Endothelial cell of hepatic sinusoid (primary cell): Measurements from ENCODE around the gene MGMT.

Source experiments
- in situ Hi-C: cut with HindIII; loops from 2 replicates; pipeline ENCODE4 v1.10.0; 2017; ENCODE audit warnings: low sequenced_read_pairs

Gene MGMT

DNA sequence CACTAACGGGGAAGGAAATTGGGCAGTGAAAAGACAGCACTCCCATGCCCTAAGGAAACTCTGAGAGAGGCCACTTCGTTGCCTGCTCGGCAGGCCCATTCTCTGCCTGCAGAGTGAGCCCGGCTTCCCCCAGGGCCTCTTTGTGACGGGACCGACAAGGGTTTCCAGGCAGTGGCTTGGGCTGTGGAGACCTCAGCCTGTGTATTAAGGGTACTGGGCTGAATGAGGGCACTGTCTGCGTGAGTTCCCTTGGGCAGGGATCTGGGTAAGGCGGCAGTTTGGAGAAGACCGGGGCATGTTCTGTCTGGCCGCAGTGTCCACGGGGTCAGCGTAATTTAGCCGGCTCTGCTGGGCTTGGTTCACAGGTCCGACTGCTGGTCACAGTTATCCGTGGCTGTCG lies 237.2 kb downstream of the MGMT start:
- in situ Hi-C loops = no loop called here

DNA sequence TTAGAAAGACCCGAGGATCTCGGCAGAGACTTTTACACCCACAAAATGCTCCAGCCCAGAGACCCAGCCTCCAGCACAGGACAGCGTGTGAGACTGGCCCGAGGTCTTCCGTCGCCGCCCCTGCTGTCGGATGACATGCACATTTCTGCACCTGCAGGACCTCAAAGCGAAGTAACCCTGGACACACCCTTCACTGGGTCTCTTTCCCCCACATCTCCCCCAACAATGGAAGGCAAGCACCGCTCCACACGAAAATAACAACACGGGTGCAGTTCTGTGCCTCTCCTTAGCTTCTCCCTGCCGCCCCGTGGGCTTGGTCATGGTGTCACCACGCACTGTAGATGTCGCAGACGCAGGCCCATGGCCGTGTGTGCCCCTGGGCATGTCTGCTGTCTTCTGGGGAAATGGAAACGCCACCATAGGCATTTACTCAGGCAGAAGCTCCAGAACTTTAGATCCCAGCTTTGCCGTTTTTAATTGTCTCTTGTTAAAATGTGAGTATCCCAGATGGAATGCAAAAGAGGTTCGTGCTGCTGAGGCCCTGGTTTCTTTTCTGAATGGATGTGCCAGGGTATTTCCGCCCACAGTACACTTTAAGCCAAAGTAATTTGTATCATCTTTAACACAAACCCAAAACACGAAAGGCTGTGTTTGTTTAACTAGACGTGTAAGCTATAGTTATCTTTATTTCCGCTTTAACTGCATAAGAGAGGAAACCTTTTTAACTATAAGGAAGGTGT lies 237.9 kb downstream of the MGMT start:
- in situ Hi-C loops = no loop called here

DNA sequence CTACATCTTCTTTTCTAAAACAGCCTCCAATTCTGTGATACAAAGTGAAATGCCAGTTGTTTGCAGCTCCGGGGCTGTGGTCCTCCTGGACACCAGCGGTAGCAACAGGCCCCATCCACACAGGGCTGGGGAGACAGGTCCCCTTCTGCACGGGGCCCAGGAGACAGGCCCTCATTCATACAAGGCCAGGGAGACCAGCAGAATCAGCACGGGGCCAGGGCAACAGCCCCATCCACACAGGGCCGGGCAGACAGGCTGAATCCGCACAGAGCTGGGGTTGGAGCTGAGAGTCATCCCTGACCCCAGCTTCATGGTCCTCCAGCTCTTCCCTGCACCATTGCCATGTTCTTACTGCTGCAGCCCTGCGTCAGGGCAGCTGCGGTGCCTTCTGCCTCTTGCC lies 238.6 kb downstream of the MGMT start:
- in situ Hi-C loops = no loop called here

DNA sequence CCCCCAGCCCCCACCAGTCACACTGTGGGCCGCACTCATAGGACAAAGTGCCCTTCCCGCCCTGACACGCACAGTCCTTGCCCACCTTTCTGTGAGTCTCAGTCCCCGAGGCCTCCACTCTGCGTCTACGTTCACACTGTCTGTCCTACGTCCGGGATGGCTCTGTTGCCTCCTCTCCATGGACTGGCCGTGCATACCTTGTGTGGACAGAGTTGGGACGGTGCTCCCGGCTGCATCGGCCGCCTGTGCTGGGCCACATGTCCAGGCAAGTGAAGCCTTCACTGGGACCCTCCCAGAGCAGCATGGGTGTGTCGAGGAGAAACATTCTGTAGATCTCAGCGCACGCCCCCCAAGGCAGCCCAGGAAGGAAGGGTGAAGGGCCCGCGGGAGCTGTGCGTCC lies 239.0 kb downstream of the MGMT start:
- in situ Hi-C loops = no loop called here

DNA sequence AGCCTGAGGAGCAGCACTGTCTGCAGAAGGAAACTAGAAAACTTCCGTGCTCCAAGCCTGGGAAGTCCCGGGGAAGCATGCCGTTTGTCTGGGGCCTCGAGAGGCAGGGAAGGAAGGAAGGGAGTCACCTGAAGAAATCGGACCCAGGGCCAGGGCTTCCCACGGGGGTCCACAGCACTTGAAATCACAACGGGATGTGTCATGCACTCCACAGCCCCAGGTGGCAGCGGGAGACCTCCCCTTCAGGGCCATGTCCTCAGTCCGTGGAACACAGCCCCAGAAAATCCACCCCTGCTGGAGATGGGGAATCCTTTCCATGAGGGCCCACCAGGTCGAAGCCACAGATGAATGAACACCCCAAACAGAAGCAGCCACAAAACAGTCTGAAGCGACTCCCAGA lies 239.5 kb downstream of the MGMT start:
- in situ Hi-C loops = no loop called here

DNA sequence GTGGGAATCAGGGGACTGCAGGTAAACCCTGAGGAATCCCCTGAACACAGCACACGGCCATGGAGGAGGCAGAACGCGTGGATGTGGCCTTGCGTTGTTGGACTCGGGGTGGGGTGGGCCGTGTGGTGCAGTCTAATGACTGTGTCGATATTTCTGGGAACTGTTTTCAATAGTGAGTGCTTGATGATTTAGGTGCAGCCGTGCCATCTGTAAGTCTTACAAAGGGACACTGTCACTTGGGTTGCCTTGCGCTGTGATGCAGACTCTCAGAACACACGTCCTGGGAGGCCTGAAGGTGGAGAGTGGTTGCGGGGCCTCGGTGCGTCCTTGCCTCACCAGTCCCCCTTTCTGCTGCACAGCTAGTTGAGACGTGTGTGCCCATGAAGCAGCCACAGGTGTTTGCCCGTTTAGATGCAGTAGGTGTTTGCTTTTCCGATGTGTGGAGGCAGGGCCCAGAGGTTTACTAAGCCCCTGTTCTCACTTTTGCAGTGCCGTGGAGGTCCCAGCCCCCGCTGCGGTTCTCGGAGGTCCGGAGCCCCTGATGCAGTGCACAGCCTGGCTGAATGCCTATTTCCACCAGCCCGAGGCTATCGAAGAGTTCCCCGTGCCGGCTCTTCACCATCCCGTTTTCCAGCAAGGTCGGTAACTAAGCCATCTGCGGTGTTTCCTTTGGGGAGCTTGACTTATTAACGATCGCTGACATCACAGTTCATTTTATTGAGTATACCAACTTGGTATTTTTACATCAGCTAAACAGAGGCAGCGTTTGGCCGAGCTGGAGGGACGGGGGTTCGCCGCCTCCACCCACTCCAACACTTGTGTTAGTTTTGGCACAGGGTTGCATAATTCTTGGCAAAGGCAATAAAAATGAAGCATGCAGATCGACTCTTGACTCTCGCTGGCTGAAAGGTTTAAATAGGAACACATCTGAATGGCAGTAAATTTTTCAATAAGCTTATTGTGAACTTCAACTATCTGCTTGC lies 240.7 kb downstream of the MGMT start:
- in situ Hi-C loops = no loop called here

DNA sequence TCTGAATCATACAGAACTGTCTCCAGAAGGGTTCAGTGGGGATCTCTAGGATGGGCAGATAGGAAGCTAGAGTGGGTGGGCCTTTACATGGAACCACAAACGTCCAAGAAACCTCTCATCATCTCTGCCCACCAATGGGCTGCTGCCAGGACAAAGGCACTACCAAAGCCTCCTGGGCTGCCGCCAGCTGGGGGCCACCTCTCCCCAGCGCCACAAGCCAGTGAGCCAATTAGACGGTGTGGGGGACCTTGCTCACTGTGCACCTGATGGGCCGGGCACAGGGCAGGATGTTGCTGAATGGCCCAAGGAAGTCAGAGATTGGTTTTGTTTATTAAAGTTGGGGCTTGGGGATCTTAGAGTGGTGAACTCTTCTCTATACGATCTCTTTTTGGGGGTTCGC lies 242.1 kb downstream of the MGMT start:
- in situ Hi-C loops = no loop called here

DNA sequence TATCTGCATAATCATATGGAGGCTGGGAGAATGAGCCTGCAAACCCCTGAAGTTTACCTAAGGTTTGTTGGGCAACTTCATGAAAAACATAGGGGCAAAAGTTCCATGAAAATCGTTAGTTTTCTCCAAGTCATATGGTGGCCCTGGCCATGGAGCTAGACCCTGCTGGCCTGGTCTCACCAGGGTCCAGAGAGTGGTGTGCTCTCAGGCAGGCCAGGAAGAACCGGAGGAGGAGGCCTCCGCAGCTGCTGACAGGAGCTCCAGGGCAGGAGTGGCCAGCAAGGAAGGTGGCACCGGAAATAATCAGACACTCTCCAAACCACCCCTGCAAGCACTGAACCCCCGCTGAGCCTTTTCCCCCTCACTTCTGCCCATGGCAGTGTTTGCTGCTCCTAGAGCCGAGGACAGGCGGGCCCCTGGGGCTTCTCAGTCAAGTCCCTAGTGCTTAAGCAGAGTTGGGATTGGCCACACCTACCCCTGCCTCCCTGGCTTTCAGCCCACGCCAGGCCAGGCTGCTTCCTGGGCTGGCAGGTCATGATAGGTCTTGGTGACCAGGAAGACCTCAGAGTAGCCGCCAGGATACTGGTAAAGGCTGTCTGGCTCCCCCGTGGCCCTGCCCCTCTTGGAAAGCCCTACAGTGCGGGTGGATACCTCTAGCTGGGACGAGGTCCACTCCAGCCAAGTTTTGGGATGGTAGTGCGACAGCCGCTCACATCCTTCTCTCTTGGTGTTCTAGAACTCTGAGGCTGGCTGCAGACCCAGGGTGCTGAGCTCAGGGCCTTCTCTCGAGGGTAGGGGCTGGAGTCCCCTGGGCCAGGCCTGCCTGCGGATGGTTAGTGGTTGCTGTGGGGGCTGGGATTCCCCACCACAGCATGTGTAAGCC lies 242.8 kb downstream of the MGMT start:
- in situ Hi-C loops = no loop called here

DNA sequence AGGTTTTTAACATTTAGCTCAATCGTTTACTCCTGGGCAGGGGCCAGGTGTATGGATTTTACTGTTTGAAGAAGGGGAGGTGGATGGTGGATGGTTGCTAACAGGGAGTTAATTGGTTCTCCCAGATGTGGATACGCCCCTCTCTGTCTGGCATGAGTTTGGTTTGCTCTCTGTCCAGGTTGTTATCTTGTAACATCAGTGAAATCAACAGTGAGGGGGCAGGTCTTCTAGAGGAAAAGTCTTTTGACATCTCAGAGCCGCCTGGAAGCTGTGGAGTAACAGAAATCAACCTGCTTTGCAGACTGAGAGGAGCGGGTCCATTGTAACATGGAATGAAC lies 243.4 kb downstream of the MGMT start:
- in situ Hi-C loops = no loop called here

DNA sequence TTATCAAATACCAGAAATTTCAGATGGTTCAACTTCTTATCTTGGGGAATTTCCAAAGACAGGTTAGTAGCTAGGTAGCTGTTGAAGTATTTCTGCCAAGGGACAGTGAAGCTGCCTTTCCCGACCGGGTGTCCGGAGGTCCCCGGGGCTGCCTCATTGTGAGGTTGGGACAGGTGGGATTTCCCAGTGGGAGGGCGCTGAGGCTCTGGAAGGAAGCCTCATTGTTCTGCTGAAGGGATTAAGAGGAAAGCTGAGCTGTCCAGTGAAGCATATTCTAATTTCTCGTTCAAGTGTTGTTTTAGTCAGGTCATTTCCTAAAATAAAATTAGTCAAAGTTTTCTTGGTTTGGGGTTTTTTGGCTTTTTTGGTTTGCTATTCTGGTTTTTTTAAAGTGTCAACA lies 244.2 kb downstream of the MGMT start:
- in situ Hi-C loops = no loop called here

DNA sequence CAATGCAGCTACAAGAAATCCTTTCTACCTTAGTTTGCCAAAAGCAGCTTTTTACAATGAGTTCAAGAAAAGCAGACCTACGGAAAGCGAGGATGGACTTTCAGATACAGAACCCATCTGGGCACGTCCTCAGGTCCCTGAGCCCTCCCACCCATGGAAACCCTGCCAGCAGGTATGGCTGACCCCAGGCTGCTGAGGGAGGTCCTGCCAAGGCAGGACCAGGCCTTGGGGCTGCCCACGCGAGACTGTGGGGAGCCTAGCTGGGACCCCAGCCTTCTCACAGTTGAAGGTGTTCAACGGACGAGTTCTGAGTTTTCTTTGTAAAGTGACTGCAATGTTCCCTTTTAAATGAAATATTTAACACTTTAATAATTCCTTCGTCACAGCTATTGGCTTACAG lies 245.0 kb downstream of the MGMT start:
- in situ Hi-C loops = no loop called here

DNA sequence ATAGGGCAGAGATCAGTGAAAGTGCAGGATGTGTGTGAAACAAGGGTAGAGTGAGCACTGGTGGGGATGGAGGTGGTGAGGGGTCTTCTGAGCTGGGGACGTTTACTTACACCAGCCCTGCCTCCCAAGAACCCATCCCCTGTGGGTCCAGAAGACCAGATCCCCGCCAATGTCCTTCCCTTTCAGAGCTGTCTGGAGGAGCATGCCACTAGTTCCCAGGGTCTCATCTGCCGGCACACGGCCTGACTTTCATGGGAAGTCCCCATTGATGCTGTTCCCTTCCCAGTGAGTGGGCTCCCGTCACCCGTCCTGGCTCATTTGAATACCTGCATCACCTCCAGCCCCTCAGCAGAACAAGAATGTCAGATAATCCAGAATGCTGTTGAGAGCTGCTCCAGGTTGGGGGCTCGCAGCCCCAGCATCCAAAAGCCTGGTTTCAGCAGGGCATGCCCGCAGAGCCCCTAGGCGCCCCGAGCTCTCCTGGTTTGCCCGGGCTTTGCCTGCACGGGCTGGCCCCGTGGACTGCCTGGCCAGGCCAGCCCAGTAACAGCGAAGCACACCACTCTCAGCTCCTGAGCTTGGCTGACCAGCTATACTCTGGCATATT lies 246.7 kb downstream of the MGMT start:
- in situ Hi-C loops = no loop called here

DNA sequence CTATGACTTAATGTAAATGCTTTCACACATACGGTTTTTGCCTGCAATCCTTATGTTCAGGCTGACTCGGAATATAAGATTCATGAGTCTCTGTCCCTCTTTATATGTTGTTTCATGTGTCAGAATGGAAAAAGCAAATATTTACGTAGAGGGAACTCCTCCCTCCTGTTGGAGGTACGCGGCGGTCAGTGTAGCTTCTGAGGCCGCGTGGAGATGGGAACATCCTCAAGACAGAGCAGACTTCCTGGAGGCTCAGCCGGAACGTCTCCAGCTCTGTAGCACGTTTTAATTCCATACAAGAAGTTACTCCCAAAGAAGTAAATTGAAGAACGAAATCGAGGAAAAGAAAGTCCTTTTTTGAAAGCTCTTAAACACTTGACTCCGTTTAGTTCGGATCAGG lies 248.8 kb downstream of the MGMT start:
- in situ Hi-C loops = no loop called here

DNA sequence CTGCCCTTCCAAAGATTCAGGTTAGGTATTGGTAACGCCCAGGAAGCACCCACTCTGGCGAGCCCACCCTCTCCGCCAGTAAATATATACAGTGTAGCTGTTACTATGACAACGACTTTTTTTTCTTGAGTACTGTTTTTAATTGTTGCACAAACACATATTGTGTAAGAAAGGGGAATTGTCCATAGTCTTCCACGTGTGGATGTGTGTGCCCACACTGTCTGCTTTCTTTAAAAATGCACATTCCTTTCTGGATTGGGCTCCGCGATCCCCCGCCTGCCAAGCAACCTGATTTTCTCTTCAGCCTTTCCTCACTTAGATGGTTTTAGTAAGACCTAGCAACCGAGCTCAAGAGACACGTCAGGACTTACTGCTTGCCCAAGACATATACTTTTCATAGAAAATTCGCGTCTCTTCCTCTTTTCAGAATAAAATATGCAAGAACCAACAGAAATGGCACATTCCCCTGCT lies 249.2 kb downstream of the MGMT start:
- in situ Hi-C loops = no loop called here

DNA sequence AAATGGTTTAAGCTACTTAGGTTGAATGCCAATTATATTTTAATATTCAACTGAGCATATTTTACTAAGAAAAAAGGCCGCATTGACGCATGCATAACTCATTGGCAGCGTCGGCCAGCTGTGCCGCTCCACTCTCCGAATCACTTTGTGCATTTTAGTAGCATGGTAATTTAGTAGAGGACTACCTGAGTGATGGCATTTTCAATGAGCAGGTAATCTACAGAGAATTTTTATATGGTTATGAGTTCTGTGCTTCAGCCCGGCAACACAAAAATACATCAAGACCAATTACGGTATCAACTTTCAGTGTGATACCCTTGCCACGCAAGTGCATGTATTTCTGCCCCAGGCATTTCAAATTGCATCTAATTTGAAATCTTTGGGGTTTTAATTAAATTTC lies 249.8 kb downstream of the MGMT start:
- in situ Hi-C loops = no loop called here

DNA sequence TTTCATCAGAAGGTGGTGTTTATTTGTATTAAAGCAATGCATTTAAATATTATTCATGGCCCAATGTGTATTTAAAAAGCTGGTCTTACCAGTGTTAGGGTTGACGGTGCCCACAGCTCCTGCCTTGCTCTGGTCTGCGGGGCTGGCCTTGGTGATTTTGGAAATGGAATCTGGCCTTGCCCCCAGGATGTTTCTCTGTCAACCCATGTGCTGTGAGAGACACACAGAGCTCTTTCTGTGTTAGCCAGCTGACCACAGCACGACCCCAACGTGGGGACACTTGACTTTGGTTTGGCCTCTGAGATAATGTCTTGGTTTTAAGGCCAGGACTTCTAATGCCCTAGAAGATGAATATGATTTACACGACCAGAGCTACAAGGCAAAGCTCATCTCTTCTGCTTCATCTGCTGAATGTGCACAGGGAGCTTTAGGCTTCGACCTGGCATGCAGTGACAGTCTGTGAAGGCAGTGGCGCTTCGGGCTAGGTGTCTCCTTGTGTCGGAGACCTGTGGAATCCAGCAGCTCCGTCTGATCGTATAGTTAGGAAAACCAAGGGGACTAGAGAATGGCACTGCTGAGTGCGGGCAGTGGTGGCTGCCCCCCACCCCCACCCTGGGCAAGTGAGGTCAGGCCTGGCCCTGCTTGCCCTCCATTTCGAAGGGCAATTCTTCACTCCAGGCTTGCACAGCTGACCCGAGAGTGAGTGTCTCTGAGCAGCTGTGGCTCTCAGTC lies 250.9 kb downstream of the MGMT start:
- in situ Hi-C loops = no loop called here

DNA sequence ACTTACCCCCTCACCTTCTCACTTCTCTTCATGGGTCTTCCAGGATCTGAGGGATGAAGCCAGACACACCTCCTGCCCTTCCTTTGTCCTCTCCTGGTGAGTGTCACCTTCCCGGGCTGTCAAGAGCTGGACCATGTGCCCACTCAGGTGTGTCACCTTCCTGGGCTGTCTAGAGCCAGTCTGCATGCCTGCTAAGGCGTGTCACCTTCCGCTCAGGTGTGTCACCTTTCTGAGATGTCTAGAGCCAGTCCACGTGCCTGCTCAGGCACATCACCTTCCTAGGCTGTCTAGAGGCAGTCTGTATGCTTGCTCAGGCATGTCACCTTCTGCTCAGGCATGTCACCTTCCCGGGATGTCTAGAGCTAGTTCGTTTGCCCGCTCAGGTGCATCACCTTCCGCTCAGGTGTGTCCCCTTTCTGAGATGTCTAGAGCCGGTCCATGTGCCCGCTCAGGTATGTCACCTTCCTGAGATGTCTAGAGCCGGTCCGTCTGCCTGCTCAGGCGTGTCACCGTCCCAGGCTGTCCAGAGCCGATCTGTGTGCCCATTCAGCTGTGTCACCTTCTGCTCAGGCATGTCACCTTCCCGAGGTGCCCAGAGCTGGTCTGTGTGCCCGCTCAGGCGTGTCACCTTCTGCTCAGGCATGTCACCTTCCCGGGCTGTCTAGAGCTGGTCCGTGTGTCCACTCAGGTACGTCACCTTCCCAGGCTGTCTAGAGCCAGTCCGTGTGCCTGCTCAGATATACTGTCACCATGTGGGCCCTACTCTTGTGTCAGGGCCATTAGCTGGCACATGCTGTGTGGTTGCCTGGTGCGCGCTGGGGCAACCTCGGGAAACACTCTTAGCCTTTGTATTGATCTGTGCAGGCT lies 251.7 kb downstream of the MGMT start:
- in situ Hi-C loops = no loop called here

DNA sequence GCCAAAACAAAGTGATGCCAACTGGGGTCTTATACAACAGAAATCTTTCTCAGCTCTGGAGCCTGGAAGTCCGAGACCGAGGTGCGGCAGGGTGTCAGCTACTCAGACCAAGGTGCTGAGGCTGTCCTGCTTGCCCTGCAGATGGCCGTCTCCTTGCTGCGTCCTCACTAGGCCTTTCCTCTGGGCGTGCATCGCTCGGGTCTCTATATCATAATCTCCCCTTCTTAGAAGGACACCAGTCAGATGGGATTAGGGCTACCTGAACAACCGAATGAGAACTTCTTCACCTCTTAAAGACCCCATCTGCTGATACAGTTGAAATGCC lies 252.3 kb downstream of the MGMT start:
- in situ Hi-C loops = no loop called here

DNA sequence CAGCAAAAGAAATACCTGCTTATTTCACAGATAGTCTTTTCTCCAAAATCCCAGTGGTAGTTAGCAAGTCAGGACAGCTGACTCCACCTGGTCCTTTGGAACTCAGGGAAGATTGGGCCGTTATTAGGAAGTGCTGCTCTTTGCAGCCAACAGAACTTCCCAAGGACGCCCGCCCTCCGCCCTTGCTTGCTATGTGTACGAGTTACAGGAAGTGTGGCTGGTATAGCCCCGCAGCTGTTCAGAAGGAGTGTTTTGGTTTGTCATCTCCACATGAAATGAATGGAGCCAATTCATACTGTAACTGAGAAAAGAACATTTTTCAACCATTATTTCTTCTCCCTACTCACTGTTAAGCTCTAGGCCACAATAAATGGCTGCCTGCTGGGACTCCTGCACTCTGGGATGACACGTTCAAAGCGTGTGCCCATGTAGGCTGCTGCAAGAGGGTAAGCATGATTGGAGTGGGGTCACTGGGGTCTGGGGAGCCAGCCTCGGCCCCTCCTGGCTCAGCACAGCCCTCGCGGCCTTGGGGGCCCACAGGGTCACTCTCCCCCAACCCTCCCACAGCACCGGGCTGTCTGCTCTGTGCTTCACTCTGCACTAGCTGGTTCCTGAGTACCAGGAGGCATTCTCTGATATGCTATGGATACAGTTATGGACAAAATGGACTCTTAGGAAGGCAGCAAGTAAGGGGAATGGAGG lies 253.0 kb downstream of the MGMT start:
- in situ Hi-C loops = no loop called here
